ENCODE data around the gene GRHL1.

- no peak for TF ChIP-seq CTCF (IDR thresholded peaks at IDR 0.05)
- no peak for TF ChIP-seq POLR2A (IDR thresholded peaks at IDR 0.05)
- TF ChIP-seq POLR2AphosphoS5 (IDR thresholded peaks at IDR 0.05; ENCODE audit: insufficient read depth in 1 of 2, low read depth in 1 of 2) = no peak
Observed at GRCh38 chr2:10002681-10003080, 51.2 kb downstream of the GRHL1 start.

Measured in vagina (tissue), 2 donors.